ENCODE results near the gene WDFY3.
"Not testable (repeated sequence)": the region's sequence is repeated elsewhere in the genome, so short reads cannot be mapped to it uniquely, and the experiment has no call there.

WDFY3 gene

GRCh38 chr4:84672177-84672576 is 294.3 kb downstream of the WDFY3 start:
- DNase-seq (ENCODE audit: low read depth in 2 of 2) = no peak

DNA sequence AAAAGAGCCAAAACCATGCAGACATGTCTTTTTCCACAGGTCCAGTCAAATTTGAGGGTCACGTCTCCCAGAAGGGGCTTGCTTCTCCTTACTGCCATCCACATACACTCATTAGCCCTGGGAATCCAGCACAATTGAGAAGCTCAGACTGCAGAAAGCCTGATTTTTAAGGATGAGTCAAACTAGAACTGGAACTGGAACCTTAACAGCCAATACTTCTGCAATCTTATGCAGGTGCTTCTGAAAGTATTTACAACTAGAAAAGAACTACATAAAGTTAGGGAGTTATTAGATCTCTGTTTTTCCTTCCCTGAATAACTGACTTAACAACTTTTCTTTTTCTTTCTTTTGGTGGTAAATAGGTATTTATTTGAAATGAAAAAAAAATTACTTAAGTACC is 297.3 kb downstream of the WDFY3 start:
- DNase-seq (ENCODE audit: low read depth in 2 of 2) = no peak

GRCh38 chr4:84666439-84666838 is 300.1 kb downstream of the WDFY3 start:
- DNase-seq (ENCODE audit: low read depth in 2 of 2) = no peak

DNA sequence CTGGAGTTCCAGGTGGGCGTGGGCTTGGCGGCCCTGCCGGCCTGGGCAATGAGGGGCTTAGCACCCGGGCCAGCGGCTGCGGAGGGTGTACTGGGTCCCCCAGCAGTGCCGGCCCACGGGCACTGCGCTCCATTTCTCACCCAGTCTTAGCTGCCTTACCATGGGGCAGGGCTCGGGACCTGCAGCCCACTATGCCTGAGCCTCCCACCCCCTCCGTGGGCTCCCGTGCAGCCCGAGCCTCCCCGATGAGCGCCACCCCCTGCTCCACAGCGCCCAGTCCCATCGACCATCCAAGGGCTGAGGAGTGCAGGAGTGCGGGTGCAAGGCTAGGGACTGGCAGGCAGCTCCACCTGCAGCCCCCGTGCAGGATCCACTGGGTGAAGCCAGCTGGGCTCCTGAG is 301.7 kb downstream of the WDFY3 start:
- not testable (repeated sequence) for DNase-seq (ENCODE audit: low read depth in 2 of 2)

DNA sequence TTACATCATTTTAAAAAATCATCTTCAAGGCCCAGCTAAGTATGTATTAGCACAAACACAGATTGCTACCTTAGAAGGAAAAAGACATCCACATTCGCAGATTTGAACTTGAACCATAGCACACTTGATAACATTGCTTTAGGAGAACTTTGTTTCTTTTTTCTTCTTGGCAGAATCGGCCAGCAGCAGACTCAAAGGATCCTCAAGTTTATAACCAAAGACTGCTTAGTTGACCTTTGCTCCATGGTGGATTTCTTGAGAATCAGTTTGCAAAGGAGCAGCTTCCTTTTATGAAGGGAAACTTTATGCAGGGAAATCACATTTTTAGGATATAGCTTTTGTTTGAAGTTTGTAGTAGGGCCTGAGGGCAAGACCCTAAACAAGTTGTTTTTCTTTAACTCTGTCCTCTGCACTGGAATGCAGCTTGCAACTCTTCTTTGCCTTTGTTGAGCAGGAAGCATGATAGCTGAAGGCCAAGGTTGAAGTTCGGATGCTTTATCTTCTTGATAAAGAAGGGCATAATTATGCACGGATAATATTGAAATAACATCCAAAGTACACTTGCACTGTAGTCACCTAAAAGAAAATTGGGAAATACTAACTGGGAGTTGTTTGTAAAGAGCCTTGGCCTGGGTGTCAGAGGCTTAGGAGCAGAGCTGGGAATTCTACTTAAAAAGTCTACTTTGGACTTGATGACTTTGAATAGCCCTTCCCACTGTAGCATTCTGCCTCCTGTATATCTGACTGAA is 305.1 kb downstream of the WDFY3 start:
- no peak for DNase-seq (ENCODE audit: low read depth in 2 of 2)

DNA sequence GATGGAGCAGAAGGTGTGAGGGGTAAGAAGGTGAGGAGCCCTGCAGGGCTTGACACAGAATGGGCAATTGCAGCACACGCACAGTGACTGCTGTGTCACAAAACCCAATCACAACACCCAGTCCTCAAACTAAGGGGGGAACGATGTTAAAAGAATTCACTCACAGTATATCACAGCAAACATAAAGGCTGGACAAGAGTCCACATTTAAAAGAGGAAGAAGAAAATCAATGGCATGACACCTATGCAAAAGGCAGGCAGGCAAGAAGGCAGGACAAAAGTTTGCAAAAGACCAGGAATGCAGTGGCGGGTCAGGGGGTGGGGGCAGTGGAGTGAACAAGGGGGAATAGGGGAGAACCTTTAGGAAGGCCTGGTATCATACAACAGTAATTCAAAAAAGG is 305.9 kb downstream of the WDFY3 start:
- DNase-seq (ENCODE audit: low read depth in 2 of 2) = no peak

- DNase-seq (ENCODE audit: low read depth in 2 of 2) = no peak
These were observed 314.0 kb downstream of the WDFY3 start for GRCh38 chr4:84652478-84652877.

- no peak for DNase-seq (ENCODE audit: low read depth in 2 of 2)
These were observed 315.0 kb downstream of the WDFY3 start for GRCh38 chr4:84651499-84651898.

GRCh38 chr4:84648863-84649647 is 317.4 kb downstream of the WDFY3 start:
- DNase-seq (ENCODE audit: low read depth in 2 of 2) = no peak

GRCh38 chr4:84648178-84648577 is 318.3 kb downstream of the WDFY3 start:
- DNase-seq (ENCODE audit: low read depth in 2 of 2) = no peak

GRCh38 chr4:84647312-84647884 is 319.1 kb downstream of the WDFY3 start:
- no peak for DNase-seq (ENCODE audit: low read depth in 2 of 2)

DNA sequence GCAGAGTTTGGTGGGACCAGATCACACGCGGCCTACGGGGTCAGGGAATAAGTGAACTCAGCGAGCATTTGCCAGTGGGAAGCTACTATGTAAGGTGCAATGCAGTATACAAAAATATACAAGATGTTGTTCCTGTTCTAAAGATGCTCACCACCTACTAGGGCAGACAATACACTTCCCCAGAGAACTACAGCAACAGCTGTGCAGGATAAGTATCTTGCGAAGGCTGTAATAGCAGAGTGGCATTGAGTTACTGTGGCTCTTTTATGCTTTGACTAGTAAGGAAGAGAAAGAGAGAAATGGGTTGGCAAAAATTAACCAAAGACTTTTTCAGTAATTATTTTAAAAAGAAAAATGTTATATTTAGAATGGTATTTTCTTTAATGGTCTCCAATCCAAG is 322.4 kb downstream of the WDFY3 start:
- DNase-seq (ENCODE audit: low read depth in 2 of 2) = no peak

DNA sequence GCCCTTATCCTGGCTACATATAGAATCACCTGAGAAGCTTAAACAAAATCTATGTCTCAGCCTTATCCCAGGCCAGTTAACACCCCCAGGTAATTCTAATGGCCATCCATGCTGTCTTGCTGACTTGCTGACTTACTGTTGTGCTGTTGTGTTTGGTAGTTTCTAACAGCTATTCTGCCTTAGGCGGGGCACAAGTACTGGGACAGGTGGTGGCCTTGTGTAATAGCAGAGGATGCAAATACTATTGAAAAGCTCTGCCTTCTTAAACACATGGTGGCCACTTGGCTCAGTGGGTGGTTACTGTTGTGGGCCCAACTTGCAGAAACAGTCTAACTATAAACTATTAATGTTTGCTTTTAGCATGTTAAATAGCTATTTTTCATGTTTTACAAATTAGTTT is 327.3 kb downstream of the WDFY3 start:
- no peak for DNase-seq (ENCODE audit: low read depth in 2 of 2)

DNA sequence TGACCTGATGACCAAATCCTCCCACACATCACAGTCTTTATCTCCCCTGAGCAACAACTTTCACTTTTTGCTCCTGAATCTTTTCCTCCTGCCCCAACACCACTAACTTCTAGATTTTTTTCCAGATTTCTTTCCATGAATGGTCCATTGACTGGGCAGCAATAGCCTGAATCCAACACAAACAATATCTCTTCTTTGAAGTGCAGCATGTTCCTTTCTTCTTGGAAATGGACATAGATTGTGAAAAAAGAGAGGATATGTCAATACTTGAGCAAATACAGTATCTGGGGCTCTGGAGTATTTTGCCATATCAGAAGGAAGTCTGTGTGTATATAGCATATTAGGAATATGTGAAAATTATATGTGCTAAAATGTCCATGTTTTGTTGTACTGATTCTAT is 328.4 kb downstream of the WDFY3 start:
- no peak for DNase-seq (ENCODE audit: low read depth in 2 of 2)

DNA sequence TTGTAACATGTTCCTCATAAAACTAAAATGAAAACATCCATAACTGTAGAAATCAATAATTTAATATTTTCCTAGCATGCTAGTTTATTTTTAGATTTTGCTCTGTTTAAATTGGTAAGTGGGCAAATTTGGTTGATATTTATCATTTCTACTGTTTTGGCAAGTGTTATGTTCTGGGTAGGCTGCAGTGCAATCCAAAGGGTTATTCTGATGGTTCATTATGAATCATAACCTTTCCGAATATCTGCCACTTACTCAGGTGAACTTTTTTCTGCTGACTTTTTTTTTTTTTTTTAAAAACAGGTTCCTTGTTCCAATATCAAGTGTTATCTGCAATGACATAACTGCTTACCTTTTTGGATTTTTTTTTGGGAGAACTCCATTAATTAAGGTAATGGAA is 331.5 kb downstream of the WDFY3 start:
- DNase-seq (ENCODE audit: low read depth in 2 of 2) = no peak

DNA sequence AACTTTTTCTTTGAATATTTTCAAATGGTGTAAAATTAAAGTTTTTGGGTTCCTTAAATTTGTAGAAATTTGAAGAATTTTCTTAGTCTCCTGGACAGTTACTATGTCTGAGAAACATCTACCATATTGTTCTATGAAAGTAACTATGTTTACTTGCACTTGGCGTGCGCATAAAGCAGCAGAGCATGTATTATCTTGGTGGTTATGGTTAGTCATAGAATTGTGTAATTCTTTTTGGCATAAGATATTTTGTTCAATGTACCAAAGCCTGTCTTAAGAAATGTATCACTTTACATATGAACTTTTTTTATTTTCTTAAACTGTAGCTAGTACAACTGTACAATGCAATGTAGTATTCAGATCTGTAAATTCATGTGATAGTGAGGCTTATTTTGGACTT is 334.4 kb downstream of the WDFY3 start:
- no peak for DNase-seq (ENCODE audit: low read depth in 2 of 2)

DNA sequence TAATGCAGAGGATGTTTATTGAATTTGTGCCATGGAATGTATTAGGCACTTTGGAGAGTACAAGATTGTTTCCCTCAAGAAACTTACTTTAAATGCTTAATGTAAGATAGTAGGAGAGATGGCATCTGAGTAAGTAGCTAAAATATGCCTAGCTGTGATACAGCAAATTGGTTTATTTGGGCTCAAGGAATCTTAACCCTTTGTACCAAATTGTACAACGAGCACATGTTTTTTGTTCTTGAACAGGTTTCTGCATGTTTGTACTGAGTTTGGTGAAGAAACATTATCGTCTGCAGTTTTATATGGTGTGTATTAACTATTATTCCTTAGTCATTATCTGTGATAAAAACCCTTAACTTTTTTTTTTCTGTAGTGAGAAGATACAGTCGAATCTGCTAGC is 334.9 kb downstream of the WDFY3 start:
- DNase-seq (ENCODE audit: low read depth in 2 of 2) = no peak

DNA sequence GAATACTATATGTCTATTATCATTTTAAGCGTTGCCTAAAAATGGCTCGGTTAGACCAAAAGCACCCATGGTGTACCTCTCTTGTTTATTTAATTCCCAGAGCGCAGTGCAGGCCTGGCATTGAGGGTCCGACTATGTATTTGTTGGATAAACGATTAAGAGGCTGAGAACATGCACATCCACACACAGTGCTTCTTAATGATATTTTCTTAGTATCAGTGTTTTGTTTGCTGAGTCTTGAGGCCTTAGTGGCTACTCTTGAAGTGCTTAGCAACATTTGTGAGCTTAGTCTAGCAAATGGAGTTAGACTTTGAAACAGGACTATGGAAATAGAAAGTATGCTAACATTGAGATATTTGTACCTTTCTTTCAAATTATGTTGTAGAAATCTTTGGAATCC is 339.8 kb downstream of the WDFY3 start:
- DNase-seq (ENCODE audit: low read depth in 2 of 2) = no peak

DNA sequence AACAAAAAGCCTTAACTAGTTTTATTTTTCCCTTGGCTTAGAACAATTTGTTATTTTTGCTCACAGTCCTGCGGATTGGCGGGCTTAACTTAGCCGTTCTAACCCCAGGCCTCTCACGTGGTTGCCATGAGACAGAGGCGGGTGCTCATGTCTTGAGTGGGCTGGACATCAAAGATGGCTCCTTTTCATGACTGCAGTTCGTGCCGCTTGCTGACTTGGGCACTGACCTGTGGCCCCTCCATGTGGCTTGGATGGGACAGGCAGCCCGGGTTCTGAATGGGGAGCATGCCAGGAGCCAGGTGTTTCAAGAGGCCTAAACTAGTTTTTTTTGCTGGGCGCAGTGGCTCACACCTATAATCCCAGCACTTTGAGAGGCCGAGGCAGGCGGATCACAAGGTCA is 342.8 kb downstream of the WDFY3 start:
- no peak for DNase-seq (ENCODE audit: low read depth in 2 of 2)

- DNase-seq (ENCODE audit: low read depth in 2 of 2) = no peak
These were observed 343.5 kb downstream of the WDFY3 start for GRCh38 chr4:84622959-84623358.
